RPMI7951 (cell line): ENCODE results near the gene CCDC137. TPM values are rescaled to one million over a fixed set of nuclear protein-coding genes. Genes with fewer than 3 reads are reported as not detected.

Experiments
- DNase-seq: peaks from one replicate; pipeline ENCODE4 v3.0.0-alpha.2; 2012; ENCODE audit warnings: low read depth
- total RNA-seq: library from RNA; depleted of rRNA; stranded (reverse); fragments of >200 nt; shearing (Covaris generic); gene quantifications from 2 replicates; pipeline ENCODE4 v1.2.3, GENCODE V29; 2014

The CCDC137 gene
- total RNA-seq, 1 experiment from 2014 or later, result 7.7 TPM

DNA sequence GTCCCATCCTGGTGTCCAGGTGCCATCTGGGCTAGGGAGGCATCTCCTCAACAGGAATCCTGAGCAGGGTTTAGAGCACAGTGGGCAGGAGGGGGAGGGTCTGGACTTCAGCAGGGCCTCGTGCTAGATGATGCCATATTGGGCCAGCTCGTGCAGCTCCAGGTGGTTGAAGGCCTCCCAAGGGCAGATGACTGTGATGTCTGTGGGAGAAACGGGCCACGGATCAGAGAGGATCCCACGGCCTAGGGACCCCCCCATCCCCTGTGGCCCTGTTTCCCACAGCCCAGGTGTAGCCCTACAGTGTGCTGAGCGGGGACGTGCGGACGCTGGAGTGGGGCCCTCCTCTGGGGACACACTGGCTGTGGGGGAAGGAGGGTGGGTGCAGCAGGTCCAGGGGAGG, 15.6 kb upstream of the CCDC137 start:
- DNase-seq, result no peak

DNA sequence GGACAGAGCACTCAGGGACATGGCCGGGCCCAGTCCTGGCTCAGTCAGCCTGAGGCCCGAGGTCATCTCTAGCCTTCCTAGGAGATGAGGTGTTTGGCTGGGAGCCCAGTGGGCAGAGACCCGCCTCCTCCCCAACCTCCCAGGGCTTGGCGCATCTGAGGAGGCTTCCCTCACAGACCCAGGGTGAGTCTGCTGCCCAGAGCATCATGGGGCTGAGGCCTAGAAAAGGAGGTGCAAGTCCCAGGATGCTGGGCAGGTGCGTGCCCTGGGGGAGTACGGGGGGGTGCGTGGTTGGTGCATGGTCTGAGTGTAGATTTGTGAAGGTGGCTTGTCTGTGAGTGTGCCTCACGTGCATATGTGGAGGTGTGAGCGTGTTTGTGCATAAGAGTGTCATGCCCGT, 14.8 kb upstream of the CCDC137 start:
- DNase-seq, result peak; percentile 87

DNA sequence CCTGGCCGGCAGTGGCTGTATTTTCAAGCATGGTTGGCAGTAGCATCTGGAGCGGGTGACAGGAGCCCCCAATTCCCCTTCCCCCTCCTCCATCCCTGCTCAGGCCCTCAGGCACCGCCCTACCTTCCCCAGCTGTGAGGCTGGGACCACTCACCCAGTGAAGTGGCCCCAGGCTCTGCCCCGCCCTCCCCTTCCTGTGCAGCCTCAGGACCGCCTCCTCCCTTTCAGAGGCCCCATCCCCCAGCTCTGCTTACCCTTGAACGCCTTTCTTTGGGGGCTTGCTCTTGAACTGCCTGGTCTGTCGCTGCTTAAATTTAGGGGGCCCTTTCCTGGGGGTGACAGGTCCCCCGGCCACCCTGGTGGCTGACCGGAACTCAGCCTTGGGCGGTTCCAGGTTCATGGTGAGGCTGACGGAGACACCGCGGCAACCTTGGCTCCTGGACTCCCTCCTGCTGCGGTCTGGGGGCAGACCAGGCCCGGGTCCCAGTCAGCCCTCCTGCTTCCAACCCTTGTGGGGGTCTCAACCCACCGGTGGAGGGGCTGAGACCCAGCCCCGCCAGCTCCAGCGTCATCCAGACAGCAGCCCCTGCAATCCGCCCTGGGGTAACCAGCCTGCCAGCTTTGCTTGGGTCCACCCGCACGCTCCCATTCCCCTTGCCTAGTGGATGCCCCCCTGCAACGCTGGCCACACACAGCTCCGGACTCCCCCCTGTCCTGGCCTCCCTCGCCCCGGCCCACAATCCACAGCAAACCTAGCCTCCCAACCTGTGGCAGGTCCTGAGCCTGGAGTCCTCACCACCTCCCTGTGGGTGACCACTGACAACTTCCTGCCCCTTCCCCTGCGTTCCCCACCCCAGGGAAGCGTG, 13.4 kb upstream of the CCDC137 start:
- DNase-seq, result no peak

DNA sequence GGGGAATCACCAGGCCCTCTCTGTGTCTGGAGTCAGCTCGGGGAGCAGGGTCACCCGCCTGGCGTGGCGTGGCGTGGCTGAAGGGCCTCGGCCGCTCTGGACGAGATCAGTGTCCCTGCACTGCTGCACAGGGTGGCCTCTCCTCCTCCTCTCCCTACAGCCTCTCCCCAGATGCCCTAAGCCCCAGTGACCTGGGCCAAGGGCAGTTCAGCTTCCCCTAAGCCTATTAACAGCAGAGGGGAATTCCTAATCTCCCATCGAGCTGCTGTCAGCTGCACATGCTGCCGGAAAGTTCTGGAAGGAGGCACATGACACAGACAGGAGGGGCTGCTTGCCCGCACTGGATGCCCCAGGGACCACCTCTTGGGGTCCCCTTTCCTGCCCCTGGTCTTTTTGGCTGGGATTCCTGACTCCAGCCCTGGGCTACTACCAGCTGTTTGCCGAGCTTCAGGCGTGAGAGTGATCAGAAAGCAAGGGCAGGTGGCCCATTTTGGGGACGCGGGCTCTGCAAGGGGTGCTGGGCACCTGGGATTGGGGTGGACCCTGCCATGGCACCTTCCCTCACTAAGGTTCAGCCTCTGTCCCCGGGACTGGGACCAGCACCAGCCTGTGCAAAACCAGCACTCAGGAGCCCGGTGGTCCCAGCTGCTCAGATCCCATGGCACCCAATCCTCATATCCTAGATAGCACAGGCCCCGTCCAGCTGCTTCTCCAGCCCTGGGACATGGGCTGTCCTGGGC, 11.0 kb upstream of the CCDC137 start:
- no peak for DNase-seq

GRCh38 chr17:81656118-81656743, 10.3 kb upstream of the CCDC137 start, which contains the start of gene PDE6G:
Gene PDE6G, minus strand, starts transcription at chr17:81656542. Its CDS starts 3,237 bp downstream, at chr17:81653305.
- no peak for DNase-seq

DNA sequence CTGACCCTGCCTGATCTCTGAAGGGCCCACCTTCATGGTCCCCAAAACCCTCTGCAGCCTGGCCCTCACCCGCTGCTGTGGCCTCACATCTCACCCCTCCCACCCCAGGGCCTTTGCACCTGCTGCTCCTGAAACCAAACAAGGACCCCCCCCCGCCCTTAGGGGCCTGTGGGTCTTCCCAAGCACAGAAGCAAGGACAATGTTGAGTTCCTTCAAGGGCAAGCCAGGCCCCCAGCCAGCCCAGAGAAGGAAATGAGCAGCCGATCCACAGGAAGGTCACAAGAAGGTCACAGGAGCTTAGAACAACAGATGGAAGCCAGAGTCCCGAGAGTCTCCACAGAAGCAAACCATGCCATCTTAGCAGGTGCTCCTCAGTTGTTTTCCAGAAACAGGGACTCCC, 9.7 kb upstream of the CCDC137 start:
- no peak for DNase-seq

DNA sequence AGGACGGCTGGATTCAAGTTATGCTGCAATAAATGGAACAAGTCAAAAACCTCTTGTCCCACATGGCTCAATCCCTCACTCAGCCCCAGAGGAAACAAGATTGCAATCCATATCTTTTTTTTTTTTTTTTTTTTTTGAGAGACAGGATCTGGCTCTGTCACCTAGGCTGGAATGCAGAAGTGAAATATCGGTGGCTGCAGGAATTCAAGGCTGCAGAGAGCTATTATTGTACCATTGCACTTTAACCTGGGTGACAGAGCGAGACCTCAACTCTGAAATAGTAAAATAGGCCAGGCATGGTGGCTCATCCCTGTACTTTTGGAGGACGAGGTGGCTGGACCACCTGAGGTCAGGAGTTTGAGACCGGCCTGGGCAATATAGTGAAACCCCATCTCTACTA, 7.5 kb upstream of the CCDC137 start:
- DNase-seq, result no peak

GRCh38 chr17:81660441-81660840, 6.1 kb upstream of the CCDC137 start:
- no peak for DNase-seq

DNA sequence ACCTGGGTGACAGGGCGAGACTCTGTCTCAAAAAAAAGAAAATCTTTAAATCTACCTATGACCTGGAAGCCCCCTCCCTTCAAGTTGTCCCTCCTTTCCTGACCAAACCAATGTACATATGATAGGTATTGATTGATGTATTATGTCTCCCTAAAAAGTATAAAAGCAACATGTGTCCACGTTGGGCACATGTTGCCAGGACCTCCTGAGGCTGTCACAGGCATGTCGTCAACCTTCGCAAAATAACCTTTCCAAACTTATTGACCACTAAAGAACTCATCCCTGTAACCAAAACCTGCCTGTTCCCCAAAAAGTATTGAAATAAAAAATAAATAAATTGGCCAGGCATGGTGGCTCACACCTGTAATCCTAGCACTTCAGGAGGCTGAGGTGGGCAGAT, 4.5 kb upstream of the CCDC137 start:
- DNase-seq, result no peak

GRCh38 chr17:81664051-81664470, 2.5 kb upstream of the CCDC137 start:
- DNase-seq, result no peak

GRCh38 chr17:81665205-81666091, 1.1 kb upstream of the CCDC137 start:
- peak; percentile 14 for DNase-seq

GRCh38 chr17:81666092-81666341, 520 bp upstream of the CCDC137 start:
- no peak for DNase-seq

DNA sequence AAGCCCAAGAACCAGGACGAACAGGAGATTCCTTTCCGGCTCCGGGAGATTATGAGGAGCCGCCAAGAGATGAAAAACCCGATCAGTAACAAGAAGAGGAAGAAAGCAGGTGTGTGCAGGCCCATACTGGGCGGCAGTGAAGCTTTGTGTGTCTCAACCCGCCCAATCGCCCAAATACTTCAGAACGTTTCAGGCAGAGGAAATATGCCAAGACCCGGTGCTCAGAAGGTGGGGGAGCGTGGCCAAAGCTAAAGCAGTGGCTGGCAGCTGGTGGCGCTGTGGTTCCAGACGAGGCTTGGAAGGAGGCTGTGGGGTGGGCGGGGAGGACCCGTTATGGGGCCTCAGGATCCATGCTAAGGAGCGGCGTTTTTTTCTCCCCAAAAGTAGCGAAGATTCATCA, 1.2 kb downstream of the CCDC137 start:
- DNase-seq, result no peak

GRCh38 chr17:81672504-81672903, 6.0 kb downstream of the CCDC137 start:
- DNase-seq, result no peak

- DNase-seq, result no peak
Measured at GRCh38 chr17:81672954-81673353, 6.4 kb downstream of the CCDC137 start.

- DNase-seq, result no peak
Measured at GRCh38 chr17:81673561-81674258, 7.2 kb downstream of the CCDC137 start.

GRCh38 chr17:81675515-81676221, 9.1 kb downstream of the CCDC137 start:
- peak; percentile 35 for DNase-seq

GRCh38 chr17:81676906-81677305, 10.4 kb downstream of the CCDC137 start:
- DNase-seq, result no peak

DNA sequence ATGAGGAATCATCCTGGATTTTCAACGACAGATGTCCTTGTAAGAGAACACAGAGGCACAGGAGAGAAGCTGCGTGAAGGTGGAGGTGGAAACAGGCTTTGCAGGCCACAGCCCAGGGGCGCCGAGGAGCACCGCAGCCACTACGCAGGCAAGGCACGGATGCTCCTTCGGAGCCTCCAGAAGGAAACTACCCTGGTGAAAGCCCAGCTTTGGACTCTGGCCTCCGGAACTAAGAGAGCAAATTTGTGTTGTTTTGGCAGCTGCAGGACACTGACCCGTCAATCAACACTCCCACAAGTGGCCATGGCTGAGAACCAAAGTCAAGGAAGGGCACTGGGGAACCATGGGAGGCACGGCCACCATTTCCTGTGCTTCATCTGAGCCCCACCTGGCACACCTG, 13.6 kb downstream of the CCDC137 start:
- DNase-seq, result no peak

DNA sequence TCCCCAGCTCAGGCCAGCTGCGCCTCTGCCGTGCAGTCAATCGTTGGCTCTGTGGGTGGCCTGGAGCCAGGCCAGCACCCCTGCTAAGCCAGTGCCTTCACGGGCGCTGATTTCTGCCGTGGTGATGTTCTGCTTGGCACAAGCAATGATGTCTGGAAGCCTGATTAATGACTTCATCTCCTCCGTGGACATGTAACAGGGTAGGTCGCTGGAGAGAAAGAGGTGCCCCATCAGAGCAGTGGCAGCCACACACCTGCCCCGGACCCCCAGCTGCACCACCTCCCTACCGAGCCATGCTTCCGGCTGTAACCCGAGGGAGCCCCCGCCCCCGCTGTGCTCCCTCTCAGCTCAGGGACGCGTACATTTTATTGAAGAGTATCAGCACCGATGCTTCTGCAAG, 15.1 kb downstream of the CCDC137 start:
- DNase-seq, result no peak
